Colonic mucosa (tissue), 4 donors: ENCODE measurements around the gene STPG4. TPM values are rescaled to one million over a fixed set of nuclear protein-coding genes. Genes with fewer than 3 reads are reported as not detected.

Source experiments
- DNase-seq: peaks from one replicate; pipeline ENCODE4 v3.0.0-alpha.2; 2020
- H3K27ac ChIP-seq: fragments of 200-600 bp; one replicate; pipeline ENCODE4 v1.8.0; 2021
- H3K27me3 ChIP-seq: fragments of 200-600 bp; one replicate; pipeline ENCODE4 v1.8.0; 2021
- H3K36me3 ChIP-seq: fragments of 200-600 bp; one replicate; pipeline ENCODE4 v1.8.0; 2021
- H3K4me1 ChIP-seq: fragments of 200-600 bp; one replicate; pipeline ENCODE4 v1.8.0; 2021; ENCODE audit warnings: mild to moderate bottlenecking
- H3K4me3 ChIP-seq: fragments of 200-600 bp; one replicate; pipeline ENCODE4 v1.8.0; 2021
- H3K9ac ChIP-seq, 2 donors: one replicate each; pipeline ENCODE4 v1.7.0; 2013; ENCODE audit warnings: control low read depth in 2 of 2, low read depth in 2 of 2, low read length in 2 of 2
- H3K9me3 ChIP-seq: fragments of 200-600 bp; one replicate; pipeline ENCODE4 v1.8.0; 2021
- intact Hi-C: fragments of 100-400 bp; cut with DNase I; formaldehyde crosslinking; loops from one replicate; pipeline ENCODE4 v1.14.1; 2022
- total RNA-seq, 2 donors: library from RNA; stranded (reverse); fragmentation: NEBNext Ultra II Directional in 1 of 2; extraction: Animal tissue kit (Norgen Biotek cat#: 25700) in 1 of 2; gene quantifications; one replicate each; pipeline ENCODE4 v1.2.1, GENCODE V29; 2021
- TF ChIP-seq, protein P1 (sequence below): fragments of 200-600 bp; IDR thresholded peaks from one replicate; pipeline ENCODE4 v1.8.0; 2022; ENCODE audit warnings: antibody characterized with exemption, mild to moderate bottlenecking
- donor health status: healthy.
- donor health status: DM: no; HTN: no; CAD: no.
- donor health status: DM: no; HTN: no; CAD: no.

STPG4 gene
- total RNA-seq, 2 donors from 2014 or later: 0.21 to 0.47 TPM

DNA sequence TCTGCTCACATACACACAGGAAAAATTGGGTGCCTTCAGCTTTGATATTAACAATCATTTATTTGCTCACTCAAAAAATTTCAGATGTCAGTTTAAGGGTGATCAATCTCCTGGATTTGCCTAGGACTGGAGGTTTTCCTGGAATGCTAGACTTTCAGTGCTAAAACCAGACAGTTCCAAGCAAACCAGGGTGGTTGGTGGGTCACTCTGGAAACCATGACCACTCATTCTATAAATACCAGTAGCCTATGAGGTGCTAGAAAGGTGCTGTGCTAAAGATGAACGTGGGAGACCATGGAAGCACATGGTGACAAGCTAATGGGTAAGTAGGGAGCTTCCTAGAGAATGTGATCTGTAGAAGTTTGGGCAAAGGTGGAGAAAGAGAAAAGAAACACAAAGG, 25.4 kb upstream of the STPG4 start:
- H3K9me3 ChIP-seq: no peaks in the 10 kb centered on the region
- H3K4me3 ChIP-seq: no peak overlapping the region
- H3K27me3 ChIP-seq: no peaks in the 10 kb centered on the region
- intact Hi-C loops: no loop called here
- H3K4me1 ChIP-seq: peaks cover 6% of the 10 kb centered on the region
- H3K36me3 ChIP-seq: no peaks in the 10 kb centered on the region
- H3K9ac ChIP-seq: no peak overlapping the region
- no peak for DNase-seq
- H3K27ac ChIP-seq: no peak overlapping the region
- TF ChIP-seq, protein P1, sequence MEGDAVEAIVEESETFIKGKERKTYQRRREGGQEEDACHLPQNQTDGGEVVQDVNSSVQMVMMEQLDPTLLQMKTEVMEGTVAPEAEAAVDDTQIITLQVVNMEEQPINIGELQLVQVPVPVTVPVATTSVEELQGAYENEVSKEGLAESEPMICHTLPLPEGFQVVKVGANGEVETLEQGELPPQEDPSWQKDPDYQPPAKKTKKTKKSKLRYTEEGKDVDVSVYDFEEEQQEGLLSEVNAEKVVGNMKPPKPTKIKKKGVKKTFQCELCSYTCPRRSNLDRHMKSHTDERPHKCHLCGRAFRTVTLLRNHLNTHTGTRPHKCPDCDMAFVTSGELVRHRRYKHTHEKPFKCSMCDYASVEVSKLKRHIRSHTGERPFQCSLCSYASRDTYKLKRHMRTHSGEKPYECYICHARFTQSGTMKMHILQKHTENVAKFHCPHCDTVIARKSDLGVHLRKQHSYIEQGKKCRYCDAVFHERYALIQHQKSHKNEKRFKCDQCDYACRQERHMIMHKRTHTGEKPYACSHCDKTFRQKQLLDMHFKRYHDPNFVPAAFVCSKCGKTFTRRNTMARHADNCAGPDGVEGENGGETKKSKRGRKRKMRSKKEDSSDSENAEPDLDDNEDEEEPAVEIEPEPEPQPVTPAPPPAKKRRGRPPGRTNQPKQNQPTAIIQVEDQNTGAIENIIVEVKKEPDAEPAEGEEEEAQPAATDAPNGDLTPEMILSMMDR: no peak

DNA sequence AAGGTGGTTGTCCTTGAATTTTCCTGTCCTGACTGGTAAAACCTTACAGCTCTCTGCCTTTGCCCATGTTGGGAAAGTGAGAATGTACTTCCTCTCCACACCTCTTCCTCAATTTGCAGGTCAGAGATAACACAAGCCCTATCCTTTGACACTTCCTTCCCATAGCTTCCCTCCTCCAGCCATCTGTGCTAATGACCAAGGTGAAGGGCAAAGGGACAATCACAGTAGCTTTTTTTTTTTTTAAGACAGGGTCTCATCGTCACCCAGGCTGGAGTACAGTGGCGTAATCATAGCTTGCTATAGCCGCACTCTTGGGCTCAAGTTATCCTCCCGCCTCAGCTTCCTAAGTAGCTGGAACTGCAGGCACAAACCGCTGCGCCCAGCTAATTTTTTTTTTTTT, 24.3 kb upstream of the STPG4 start:
- Histone ChIP-seq H3K4me3 (no peak overlapping the region), H3K9ac (no peak overlapping the region), H3K36me3 (no peaks in the 10 kb centered on the region), H3K27ac (no peak overlapping the region), H3K4me1 (peaks cover 6% of the 10 kb centered on the region), H3K27me3 (no peaks in the 10 kb centered on the region), H3K9me3 (no peaks in the 10 kb centered on the region)
- TF ChIP-seq, protein P1: no peak
- DNase-seq: peak; percentile 35
- intact Hi-C loops: no loop called here

DNA sequence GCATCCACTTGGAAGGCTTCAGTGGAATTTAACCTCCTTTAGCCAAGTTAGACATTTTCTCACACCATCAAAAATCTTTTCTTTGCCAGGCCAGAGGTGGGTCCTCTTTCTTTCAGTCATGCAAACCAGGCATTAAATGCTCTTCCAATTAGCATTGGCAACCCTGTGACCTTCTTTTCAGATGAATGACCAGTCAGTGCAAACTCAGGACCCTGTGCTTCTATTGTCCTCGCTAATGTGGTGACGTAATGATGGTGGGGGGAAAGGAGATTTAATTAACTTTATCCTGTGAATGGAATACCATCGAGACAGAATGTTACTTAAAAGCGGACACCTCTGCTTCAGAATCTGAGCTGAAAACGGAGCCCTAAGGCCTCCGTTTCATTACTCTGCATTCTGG, 23.2 kb upstream of the STPG4 start:
- no peak for DNase-seq
- Histone ChIP-seq H3K9ac (no peak overlapping the region), H3K27ac (no peak overlapping the region), H3K36me3 (no peaks in the 10 kb centered on the region), H3K4me1 (peaks cover 12% of the 10 kb centered on the region), H3K27me3 (no peaks in the 10 kb centered on the region), H3K9me3 (no peaks in the 10 kb centered on the region), H3K4me3 (no peak overlapping the region)
- intact Hi-C loops: no loop called here
- TF ChIP-seq, protein P1: no peak

DNA sequence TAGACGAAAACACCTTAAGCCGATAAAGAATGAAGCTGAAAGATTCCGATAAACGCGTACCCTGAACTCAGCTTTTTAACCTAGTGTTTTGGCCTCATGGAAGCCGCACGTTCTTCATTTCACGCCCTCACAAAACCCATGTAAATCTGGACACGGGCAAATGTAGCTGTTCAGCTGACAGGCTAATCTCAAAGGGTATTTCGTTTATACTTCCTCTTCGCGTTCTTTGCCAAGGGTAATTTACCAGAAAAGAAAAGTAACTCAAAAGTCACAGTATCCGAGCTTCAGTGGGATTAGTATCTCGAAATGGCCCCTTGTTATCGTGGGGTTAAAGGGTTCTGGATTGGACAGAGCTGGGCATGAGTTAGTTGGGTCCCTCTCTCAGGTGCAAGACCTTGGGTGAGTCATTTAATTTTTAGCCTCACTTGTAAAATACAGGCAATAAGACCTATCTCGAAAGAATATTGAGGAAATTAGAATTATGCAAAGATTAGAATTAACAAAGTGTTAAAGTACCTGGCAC, 22.0 kb upstream of the STPG4 start:
- Histone ChIP-seq H3K27ac (peak overlapping the region; percentile 98), H3K4me3 (peak overlapping the region; percentile 85), H3K36me3 (no peaks in the 10 kb centered on the region), H3K27me3 (no peaks in the 10 kb centered on the region), H3K9me3 (no peaks in the 10 kb centered on the region), H3K9ac (peak overlapping the region; percentile 99), H3K4me1 (peaks cover 19% of the 10 kb centered on the region)
- TF ChIP-seq, protein P1: no peak
- intact Hi-C loops: no loop called here
- DNase-seq: no peak

DNA sequence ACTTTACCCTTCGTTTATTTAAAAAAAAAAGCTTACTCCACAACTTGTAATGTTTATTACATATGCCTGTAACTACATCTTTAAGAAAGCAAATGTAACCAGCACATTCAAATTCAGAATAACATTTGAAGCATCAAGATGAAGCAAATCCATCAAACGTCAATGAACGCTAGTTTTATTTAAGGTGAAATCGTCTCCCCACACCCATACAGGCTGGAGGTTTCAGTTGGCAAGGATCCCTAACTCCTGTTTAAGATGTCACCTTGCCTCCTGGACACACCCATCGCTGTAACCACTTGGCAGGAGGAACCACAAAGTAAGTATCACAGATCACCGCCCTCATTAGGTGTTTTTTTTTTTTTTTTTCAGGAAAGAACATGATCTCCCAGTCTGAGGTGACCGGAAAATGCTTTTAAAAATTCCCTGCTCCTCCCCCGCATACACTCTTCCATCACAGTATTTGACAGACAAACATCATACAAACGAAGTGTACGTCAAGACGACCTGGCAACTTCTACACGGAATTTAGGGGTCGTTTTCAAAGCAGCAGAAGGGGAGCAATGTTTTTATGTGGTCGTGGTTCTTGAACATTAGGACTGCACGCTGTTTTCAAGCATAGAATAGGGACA, 19.7 kb upstream of the STPG4 start:
- H3K9me3 ChIP-seq: no peaks in the 10 kb centered on the region
- H3K4me3 ChIP-seq: peak overlapping the region; percentile 85
- H3K4me1 ChIP-seq: peaks cover 31% of the 10 kb centered on the region
- peak overlapping the region; percentile 98 for H3K27ac ChIP-seq
- H3K9ac ChIP-seq: peak overlapping the region; percentile 99
- DNase-seq: peak; percentile 90
- TF ChIP-seq, protein P1: no peak
- intact Hi-C loops: no loop called here
- no peaks in the 10 kb centered on the region for H3K36me3 ChIP-seq
- no peaks in the 10 kb centered on the region for H3K27me3 ChIP-seq
